ENCODE measurements around the gene ARMC5. TPM values are rescaled to one million over a fixed set of nuclear protein-coding genes. Genes with fewer than 3 reads are reported as not detected.

Gene ARMC5
- total RNA-seq, 2 experiments from 2014 or later, result 19.2 to 22.2 TPM

- DNase-seq (peak; percentile 95), ATAC-seq (peak; percentile 88)
- Mint-ChIP-seq H3K4me3 (peak overlapping the region; percentile 18), H3K4me1 (peaks cover 73% of the 10 kb centered on the region), H3K27ac (peak overlapping the region; percentile 94), H3K9me3 (ENCODE audit: low read depth) (peaks cover 4% of the 10 kb centered on the region), H3K27me3 (peaks cover 10% of the 10 kb centered on the region), H3K36me3 (peaks cover 30% of the 10 kb centered on the region)
- CTCF ChIA-PET, result interaction anchor here (0.6 to 4.1 kb wide), 9 partner anchors 11 to 447 kb away, joined by 3 to 31 read pairs (median 4); partner anchors contain the start of gene ZNF843
Observed at GRCh38 chr16:31421587-31421986, 37.7 kb upstream of the ARMC5 start.

- H3K9me3 Mint-ChIP-seq (ENCODE audit: low read depth), result no peaks in the 10 kb centered on the region
- H3K4me1 Mint-ChIP-seq, result peaks cover 67% of the 10 kb centered on the region
- ATAC-seq (no peak), DNase-seq (peak; percentile 68)
- CTCF ChIA-PET, result interaction anchor here (3.9 kb wide), 1 partner anchor 39 kb away, joined by 31 read pairs; no protein-coding TSS in a partner anchor
- H3K27ac Mint-ChIP-seq, result peak overlapping the region; percentile 56
- peak overlapping the region; percentile 17 for H3K4me3 Mint-ChIP-seq
- H3K27me3 Mint-ChIP-seq, result peaks cover 10% of the 10 kb centered on the region
- peaks cover 22% of the 10 kb centered on the region for H3K36me3 Mint-ChIP-seq
Observed at GRCh38 chr16:31423241-31423640, 36.1 kb upstream of the ARMC5 start.

- H3K27ac Mint-ChIP-seq, result peak overlapping the region; percentile 56
Observed at GRCh38 chr16:31423801-31424200, 35.5 kb upstream of the ARMC5 start.

DNA sequence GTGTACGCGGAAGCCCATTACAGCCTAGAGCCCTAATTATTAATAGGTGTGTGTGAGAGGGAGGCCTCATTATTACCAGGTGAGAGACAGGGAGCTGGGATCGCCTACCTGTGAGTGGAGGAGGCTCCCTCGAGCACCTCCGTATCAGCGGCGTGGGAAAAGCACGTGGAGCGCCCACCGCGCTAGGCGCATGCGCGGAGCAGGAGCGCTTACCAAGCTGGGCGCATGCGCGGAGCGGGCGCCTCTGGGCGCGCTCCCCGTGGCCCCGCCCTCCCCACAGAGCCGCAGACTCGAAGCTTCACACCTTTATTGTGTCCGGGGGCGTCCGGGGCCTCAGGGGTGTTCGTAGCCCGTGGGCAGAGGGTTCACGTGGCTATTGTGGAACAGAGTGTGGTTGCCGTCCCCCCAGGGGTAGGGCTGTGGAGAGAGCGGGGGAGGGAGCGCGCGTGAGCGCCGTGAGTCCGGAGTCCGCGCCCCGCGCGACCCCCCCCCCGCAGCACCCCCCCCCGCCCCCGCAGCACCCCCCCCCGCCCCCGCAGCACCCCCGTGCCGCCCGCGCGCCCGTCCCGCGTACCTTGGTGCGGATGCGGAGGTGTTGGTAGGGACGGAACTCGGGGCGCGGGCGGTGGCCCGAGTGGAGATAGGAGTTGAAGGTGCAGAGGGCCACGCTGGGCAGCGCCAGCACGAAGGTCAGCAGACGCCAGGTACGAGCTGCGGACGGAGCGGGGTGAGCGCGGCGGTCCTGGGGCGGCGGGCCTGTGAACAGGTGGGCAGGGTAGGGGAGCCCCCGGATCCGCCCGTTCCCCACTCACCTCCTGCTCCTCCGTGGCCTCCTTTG lies 31.6 kb upstream of the ARMC5 start:
- CTCF ChIA-PET, result interaction anchor here (1.5 to 1.9 kb wide), 2 partner anchors 12 to 225 kb away, joined by 4 read pairs; partner anchors contain the start of gene PYCARD
- Mint-ChIP-seq H3K27me3 (peaks cover 13% of the 10 kb centered on the region), H3K27ac (no peak overlapping the region), H3K36me3 (peaks cover 13% of the 10 kb centered on the region), H3K4me3 (no peak overlapping the region), H3K9me3 (ENCODE audit: low read depth) (no peaks in the 10 kb centered on the region), H3K4me1 (peaks cover 57% of the 10 kb centered on the region)
- ATAC-seq, result peak; percentile 51
- peak; percentile 66 for DNase-seq

More at GRCh38 chr16:31423801-31424200, 35.5 kb upstream of the ARMC5 start:
- CTCF ChIA-PET, result no interaction called here
- H3K27me3 Mint-ChIP-seq, result peaks cover 13% of the 10 kb centered on the region
- H3K9me3 Mint-ChIP-seq (ENCODE audit: low read depth), result no peaks in the 10 kb centered on the region
- peaks cover 66% of the 10 kb centered on the region for H3K4me1 Mint-ChIP-seq
- peaks cover 19% of the 10 kb centered on the region for H3K36me3 Mint-ChIP-seq
- no peak for ATAC-seq
- DNase-seq, result no peak
- no peak overlapping the region for H3K4me3 Mint-ChIP-seq

GRCh38 chr16:31428279-31428597 lies 31.1 kb upstream of the ARMC5 start, which contains the start of gene COX6A2:
Gene COX6A2, minus strand, starts transcription at chr16:31428360. Its CDS starts 35 bp downstream, at chr16:31428325.
- Mint-ChIP-seq H3K27me3 (peaks cover 13% of the 10 kb centered on the region), H3K27ac (no peak within 1 kb of the TSS), H3K4me1 (peaks cover 51% of the 10 kb centered on the region), H3K4me3 (no peak within 1 kb of the TSS), H3K36me3 (peaks cover 13% of the 10 kb centered on the region), H3K9me3 (ENCODE audit: low read depth) (no peaks in the 10 kb centered on the region)
- ATAC-seq, result no peak
- DNase-seq, result no peak
- CTCF ChIA-PET, result interaction anchor here (1.9 to 2.7 kb wide), 2 partner anchors 12 to 15 kb away, joined by 4 to 13 read pairs; partner anchors contain the start of gene ZNF843

- H3K27ac Mint-ChIP-seq, result no peak overlapping the region
- H3K4me1 Mint-ChIP-seq, result peaks cover 46% of the 10 kb centered on the region
- H3K27me3 Mint-ChIP-seq, result peaks cover 13% of the 10 kb centered on the region
- H3K9me3 Mint-ChIP-seq (ENCODE audit: low read depth), result no peaks in the 10 kb centered on the region
- no peak overlapping the region for H3K4me3 Mint-ChIP-seq
- no peak for DNase-seq
- H3K36me3 Mint-ChIP-seq, result peaks cover 11% of the 10 kb centered on the region
- no peak for ATAC-seq
- CTCF ChIA-PET, result interaction anchor here (1.8 to 2.7 kb wide), 4 partner anchors 11 to 46 kb away, joined by 4 to 13 read pairs (median 8); partner anchors contain the start of genes ARMC5 and ZNF843
Observed at GRCh38 chr16:31428638-31429247, 30.6 kb upstream of the ARMC5 start.

DNA sequence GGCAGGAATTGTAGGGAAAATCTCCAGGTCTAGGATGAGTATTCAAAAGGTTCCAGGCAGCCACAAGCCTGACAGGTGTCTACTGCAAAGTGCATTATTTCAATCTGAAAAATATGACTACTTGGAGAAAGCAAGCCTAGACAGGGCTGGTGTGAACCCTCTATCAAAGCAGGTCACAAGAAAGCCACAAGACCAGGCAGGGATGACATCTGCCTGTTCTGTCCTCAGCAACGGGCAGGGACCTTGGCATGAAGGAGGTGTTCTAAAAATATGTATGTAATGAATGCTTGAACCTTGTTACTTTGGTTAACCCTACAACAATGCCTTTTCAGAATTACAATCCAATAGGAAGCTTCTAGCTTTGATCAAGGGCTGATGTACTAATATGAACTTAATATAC lies 30.0 kb upstream of the ARMC5 start:
- peaks cover 40% of the 10 kb centered on the region for H3K4me1 Mint-ChIP-seq
- no peak overlapping the region for H3K27ac Mint-ChIP-seq
- no peaks in the 10 kb centered on the region for H3K9me3 Mint-ChIP-seq (ENCODE audit: low read depth)
- CTCF ChIA-PET, result interaction anchor here (1.3 to 2.7 kb wide), 4 partner anchors 14 to 83 kb away, joined by 3 to 13 read pairs (median 8); partner anchors contain the start of genes ARMC5 and ZNF843
- H3K36me3 Mint-ChIP-seq, result peaks cover 9% of the 10 kb centered on the region
- H3K27me3 Mint-ChIP-seq, result peaks cover 10% of the 10 kb centered on the region
- H3K4me3 Mint-ChIP-seq, result no peak overlapping the region
- DNase-seq (no peak), ATAC-seq (no peak)

- DNase-seq (no peak), ATAC-seq (no peak)
- Mint-ChIP-seq H3K36me3 (peaks cover 7% of the 10 kb centered on the region), H3K27me3 (peaks cover 9% of the 10 kb centered on the region), H3K9me3 (ENCODE audit: low read depth) (no peaks in the 10 kb centered on the region), H3K27ac (no peak overlapping the region), H3K4me3 (no peak overlapping the region), H3K4me1 (peaks cover 37% of the 10 kb centered on the region)
- CTCF ChIA-PET, result interaction anchor here (1.2 to 2.7 kb wide), 6 partner anchors 9 to 84 kb away, joined by 3 to 13 read pairs (median 5); partner anchors contain the start of genes ARMC5 and ZNF843
Observed at GRCh38 chr16:31429796-31430195, 29.5 kb upstream of the ARMC5 start.

GRCh38 chr16:31430380-31431052 lies 28.8 kb upstream of the ARMC5 start:
- no peak for DNase-seq
- peaks cover 35% of the 10 kb centered on the region for H3K4me1 Mint-ChIP-seq
- ATAC-seq, result peak; percentile 54
- no peak overlapping the region for H3K4me3 Mint-ChIP-seq
- no peaks in the 10 kb centered on the region for H3K9me3 Mint-ChIP-seq (ENCODE audit: low read depth)
- peak overlapping the region; percentile 58 for H3K27ac Mint-ChIP-seq
- CTCF ChIA-PET, result interaction anchor here (1.0 to 2.7 kb wide), 8 partner anchors 8 to 84 kb away, joined by 3 to 13 read pairs (median 4); partner anchors contain the start of genes ARMC5 and ZNF843
- H3K27me3 Mint-ChIP-seq, result peaks cover 9% of the 10 kb centered on the region
- H3K36me3 Mint-ChIP-seq, result peaks cover 2% of the 10 kb centered on the region

DNA sequence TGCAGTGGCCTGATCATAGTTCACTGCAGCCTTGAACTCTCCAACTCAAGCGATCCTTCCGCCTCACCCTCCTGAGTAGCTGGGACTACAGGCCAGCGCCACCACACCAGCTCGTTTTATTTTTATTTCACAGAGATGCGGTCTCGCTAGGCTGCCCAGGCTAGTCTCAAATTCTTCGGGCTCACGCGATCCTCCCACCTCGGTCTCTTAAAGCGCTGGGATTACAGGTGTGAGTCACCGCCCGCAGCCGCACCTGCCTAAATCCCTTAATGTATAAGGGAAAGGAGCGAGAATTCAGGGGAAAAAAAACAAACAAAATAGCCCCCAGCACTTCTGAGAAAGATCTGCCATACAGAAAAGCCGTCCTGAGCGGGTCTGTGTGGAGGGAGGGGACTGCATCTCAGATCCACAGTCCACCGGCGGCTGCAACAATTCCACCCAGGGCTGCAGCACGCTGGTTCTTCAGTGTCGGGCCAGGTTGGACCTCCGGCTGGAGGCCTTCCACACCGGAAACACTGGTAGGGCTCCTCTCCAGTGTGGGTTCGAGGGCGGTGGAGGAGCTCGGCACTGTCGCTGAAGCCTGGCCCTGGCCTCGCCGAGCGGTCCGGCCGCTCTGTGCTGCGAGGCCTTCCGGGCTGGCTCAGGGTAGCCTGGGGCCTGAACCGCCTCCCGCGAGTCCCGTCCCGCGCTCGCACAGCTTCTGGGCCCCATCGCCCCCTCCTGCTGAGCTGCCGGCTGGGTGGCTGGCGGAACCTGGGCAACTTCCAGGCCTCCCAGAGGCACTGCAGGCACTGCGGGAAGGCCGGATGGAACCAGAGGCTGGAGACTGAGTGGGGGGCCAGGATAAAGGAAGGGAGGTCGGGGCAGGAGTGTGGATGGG lies 23.7 kb upstream of the ARMC5 start:
- Mint-ChIP-seq H3K4me3 (no peak overlapping the region), H3K27me3 (no peaks in the 10 kb centered on the region), H3K9me3 (ENCODE audit: low read depth) (no peaks in the 10 kb centered on the region), H3K36me3 (no peaks in the 10 kb centered on the region), H3K4me1 (peaks cover 26% of the 10 kb centered on the region), H3K27ac (no peak overlapping the region)
- CTCF ChIA-PET, result no interaction called here
- DNase-seq, result no peak
- ATAC-seq, result no peak

DNA sequence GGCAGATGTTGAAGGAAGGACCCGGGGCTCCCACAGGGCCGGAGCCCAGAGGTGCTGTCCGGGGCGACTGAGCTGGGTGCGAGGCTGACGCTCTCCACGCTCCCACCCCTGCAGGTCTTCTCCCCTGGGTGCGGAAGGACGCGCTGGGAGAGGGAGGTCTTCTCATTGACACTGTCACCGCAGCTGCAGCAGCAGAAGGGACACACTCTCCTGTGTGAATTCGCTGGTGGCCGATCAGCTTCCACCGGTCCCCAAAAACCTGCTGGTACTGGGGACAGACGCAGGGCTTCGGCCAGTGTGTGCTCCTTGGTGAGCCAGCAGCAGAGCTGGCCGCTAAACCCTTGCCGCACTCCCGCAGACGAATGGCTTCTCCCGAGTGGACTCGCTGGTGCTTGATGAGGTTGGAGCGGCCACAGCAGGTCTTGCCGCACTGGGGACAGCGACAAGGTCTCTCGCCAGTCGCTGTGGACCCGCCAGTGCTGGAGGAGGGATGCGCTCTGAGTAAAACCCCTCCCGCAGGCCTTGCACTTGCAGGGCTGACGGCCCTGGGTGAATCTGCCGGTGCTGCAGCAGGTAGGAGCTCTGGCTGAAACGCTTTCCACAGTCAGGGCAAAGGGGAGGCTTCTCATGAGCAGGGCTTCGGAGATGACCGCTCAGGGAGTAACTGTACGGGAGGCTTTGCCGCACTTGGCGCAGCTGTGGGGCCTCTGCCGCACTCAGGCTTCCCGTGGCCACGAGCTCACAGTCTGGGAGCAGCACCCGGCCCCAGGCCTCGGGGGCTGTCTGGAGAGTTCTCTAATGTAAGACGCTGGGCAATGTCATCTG lies 22.9 kb upstream of the ARMC5 start:
- DNase-seq (no peak), ATAC-seq (no peak)
- Mint-ChIP-seq H3K9me3 (ENCODE audit: low read depth) (no peaks in the 10 kb centered on the region), H3K4me1 (peaks cover 25% of the 10 kb centered on the region), H3K4me3 (no peak overlapping the region), H3K27ac (no peak overlapping the region), H3K36me3 (no peaks in the 10 kb centered on the region), H3K27me3 (no peaks in the 10 kb centered on the region)
- CTCF ChIA-PET, result no interaction called here

Measured in activated CD8-positive, alpha-beta memory T cell treated with anti-CD3 and anti-CD28 coated beads, Interleukin-2, amount 10 ng/mL, durations not matched to agents 7 days and 5 days (primary cell).